ENCODE results near the gene KCNK13. TPM values are rescaled to one million over a fixed set of nuclear protein-coding genes. Genes with fewer than 3 reads are reported as not detected.

The KCNK13 gene
- total RNA-seq, 2 donors from 2014 or later: 0.50 to 0.61 TPM

- ATAC-seq (no peak), DNase-seq (ENCODE audit: low spot score) (no peak)
- Mint-ChIP-seq H3K9me3 (no peaks in the 10 kb centered on the region), H3K27ac (no peak overlapping the region), H3K27me3 (peaks cover 19 to 32% of the 10 kb centered on the region in 2 donors), H3K36me3 (no peaks in the 10 kb centered on the region), H3K4me3 (no peak overlapping the region), H3K4me1 (ENCODE audit: low read depth in 2 of 2) (no peaks in the 10 kb centered on the region)
Observed at GRCh38 chr14:90118027-90118426, 56.2 kb downstream of the KCNK13 start.

GRCh38 chr14:90126260-90126659, 64.5 kb downstream of the KCNK13 start:
- peaks cover 7 to 27% of the 10 kb centered on the region in 2 donors for H3K27me3 Mint-ChIP-seq
- ATAC-seq (no peak), DNase-seq (ENCODE audit: low spot score) (no peak)
- H3K4me3 Mint-ChIP-seq: no peak overlapping the region
- H3K36me3 Mint-ChIP-seq: no peaks in the 10 kb centered on the region
- H3K9me3 Mint-ChIP-seq: no peaks in the 10 kb centered on the region
- H3K27ac Mint-ChIP-seq: no peak overlapping the region
- no peaks in the 10 kb centered on the region for H3K4me1 Mint-ChIP-seq (ENCODE audit: low read depth in 2 of 2)

- no peaks in the 10 kb centered on the region for H3K4me1 Mint-ChIP-seq (ENCODE audit: low read depth in 2 of 2)
- H3K27ac Mint-ChIP-seq: no peak overlapping the region
- no peaks in the 10 kb centered on the region for H3K9me3 Mint-ChIP-seq
Observed at GRCh38 chr14:90132821-90133570, 71.2 kb downstream of the KCNK13 start.

DNA sequence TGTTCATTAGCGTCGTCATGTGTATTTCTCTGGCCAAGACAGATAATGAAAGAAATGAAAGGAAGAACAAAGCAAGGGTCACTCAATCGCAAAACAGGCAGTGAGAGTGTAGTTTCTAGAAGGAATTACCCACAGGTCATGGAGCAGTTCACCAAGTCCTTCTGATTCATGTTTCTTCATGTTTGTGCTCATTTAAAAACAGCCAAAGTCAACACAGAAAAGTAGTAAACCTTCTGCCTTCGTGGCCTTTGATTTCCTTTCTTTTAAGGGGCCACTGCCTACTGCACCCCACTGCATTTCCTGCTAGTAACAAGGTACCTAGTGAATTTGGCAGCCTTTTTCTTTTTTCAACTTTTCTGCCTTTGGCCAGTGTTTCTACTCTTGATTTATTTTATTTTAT, 75.1 kb downstream of the KCNK13 start:
- H3K9me3 Mint-ChIP-seq: no peaks in the 10 kb centered on the region
- no peaks in the 10 kb centered on the region for H3K36me3 Mint-ChIP-seq
- peaks cover 37 to 38% of the 10 kb centered on the region in 2 donors for H3K27me3 Mint-ChIP-seq
- no peak overlapping the region for H3K27ac Mint-ChIP-seq
- H3K4me3 Mint-ChIP-seq: no peak overlapping the region
- DNase-seq (ENCODE audit: low spot score) (no peak), ATAC-seq (no peak)
- no peaks in the 10 kb centered on the region for H3K4me1 Mint-ChIP-seq (ENCODE audit: low read depth in 2 of 2)

More at GRCh38 chr14:90132821-90133570, 71.2 kb downstream of the KCNK13 start:
- ATAC-seq (no peak), DNase-seq (ENCODE audit: low spot score) (no peak)
- Mint-ChIP-seq H3K4me3 (no peak overlapping the region), H3K27me3 (peaks cover 37 to 42% of the 10 kb centered on the region in 2 donors), H3K36me3 (no peaks in the 10 kb centered on the region)

GRCh38 chr14:90137807-90138206, 76.0 kb downstream of the KCNK13 start:
- Mint-ChIP-seq H3K9me3 (no peaks in the 10 kb centered on the region), H3K36me3 (no peaks in the 10 kb centered on the region), H3K27me3 (peaks cover 35 to 39% of the 10 kb centered on the region in 2 donors), H3K4me3 (no peak overlapping the region), H3K4me1 (ENCODE audit: low read depth in 2 of 2) (no peaks in the 10 kb centered on the region), H3K27ac (no peak overlapping the region)
- no peak for DNase-seq (ENCODE audit: low spot score)
- ATAC-seq: no peak

- no peaks in the 10 kb centered on the region for H3K4me1 Mint-ChIP-seq (ENCODE audit: low read depth in 2 of 2)
- DNase-seq (ENCODE audit: low spot score) (no peak), ATAC-seq (peak in 1 of 2 donors; percentile 43)
- no peak overlapping the region for H3K27ac Mint-ChIP-seq
- H3K36me3 Mint-ChIP-seq: no peaks in the 10 kb centered on the region
- no peak overlapping the region for H3K4me3 Mint-ChIP-seq
- H3K9me3 Mint-ChIP-seq: no peaks in the 10 kb centered on the region
- H3K27me3 Mint-ChIP-seq: peaks cover 35 to 50% of the 10 kb centered on the region in 2 donors
Observed at GRCh38 chr14:90139199-90139598, 77.4 kb downstream of the KCNK13 start.

DNA sequence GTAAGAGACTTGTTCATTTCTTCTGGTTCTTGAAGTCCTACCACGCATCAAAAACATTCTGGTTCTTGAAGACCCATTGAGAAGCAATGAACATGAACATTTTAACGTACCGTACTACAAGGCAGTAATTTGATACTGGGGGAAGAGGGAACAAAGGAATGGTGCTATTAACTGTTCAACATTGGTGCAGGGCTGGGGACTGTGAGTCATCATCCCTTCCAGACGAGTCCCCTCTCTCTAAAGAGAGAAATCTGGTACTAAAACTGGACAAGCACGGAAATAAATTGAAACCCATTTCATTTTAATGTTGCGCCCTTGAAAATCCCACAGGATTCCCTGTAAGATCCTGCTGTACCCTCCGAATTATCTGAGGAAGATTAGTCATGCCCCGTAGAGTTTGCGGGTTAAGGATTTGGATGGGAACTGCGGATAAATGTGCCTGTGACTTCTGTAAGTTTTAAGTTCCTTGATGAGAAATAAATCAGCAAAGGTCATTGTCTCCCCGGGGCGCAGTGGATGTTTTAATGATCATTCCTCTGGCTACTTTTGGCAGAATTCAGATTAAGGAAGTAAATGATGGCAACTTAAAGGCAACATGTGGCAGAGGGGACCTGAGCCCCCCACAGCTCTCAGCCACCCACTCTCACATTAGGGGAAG, 78.6 kb downstream of the KCNK13 start:
- ATAC-seq: no peak
- Mint-ChIP-seq H3K4me3 (no peak overlapping the region), H3K4me1 (ENCODE audit: low read depth in 2 of 2) (no peaks in the 10 kb centered on the region), H3K27ac (no peak overlapping the region), H3K9me3 (no peaks in the 10 kb centered on the region), H3K36me3 (no peaks in the 10 kb centered on the region), H3K27me3 (peaks cover 30 to 50% of the 10 kb centered on the region in 2 donors)
- no peak for DNase-seq (ENCODE audit: low spot score)

- no peak overlapping the region for H3K27ac Mint-ChIP-seq
- H3K4me3 Mint-ChIP-seq: no peak overlapping the region
- ATAC-seq (no peak), DNase-seq (ENCODE audit: low spot score) (no peak)
- no peaks in the 10 kb centered on the region for H3K9me3 Mint-ChIP-seq
- no peaks in the 10 kb centered on the region for H3K36me3 Mint-ChIP-seq
- peaks cover 25 to 48% of the 10 kb centered on the region in 2 donors for H3K27me3 Mint-ChIP-seq
- H3K4me1 Mint-ChIP-seq (ENCODE audit: low read depth in 2 of 2): no peaks in the 10 kb centered on the region
Observed at GRCh38 chr14:90140956-90141316, 79.1 kb downstream of the KCNK13 start.

GRCh38 chr14:90153429-90153828, 91.6 kb downstream of the KCNK13 start:
- DNase-seq (ENCODE audit: low spot score): no peak
- no peak for ATAC-seq
- H3K27ac Mint-ChIP-seq: no peak overlapping the region
- H3K9me3 Mint-ChIP-seq: peaks cover 6% of the 10 kb centered on the region
- H3K4me3 Mint-ChIP-seq: no peak overlapping the region
- peaks cover 6% of the 10 kb centered on the region for H3K36me3 Mint-ChIP-seq
- no peaks in the 10 kb centered on the region for H3K4me1 Mint-ChIP-seq (ENCODE audit: low read depth in 2 of 2)
- peaks cover 16 to 27% of the 10 kb centered on the region in 2 donors for H3K27me3 Mint-ChIP-seq

DNA sequence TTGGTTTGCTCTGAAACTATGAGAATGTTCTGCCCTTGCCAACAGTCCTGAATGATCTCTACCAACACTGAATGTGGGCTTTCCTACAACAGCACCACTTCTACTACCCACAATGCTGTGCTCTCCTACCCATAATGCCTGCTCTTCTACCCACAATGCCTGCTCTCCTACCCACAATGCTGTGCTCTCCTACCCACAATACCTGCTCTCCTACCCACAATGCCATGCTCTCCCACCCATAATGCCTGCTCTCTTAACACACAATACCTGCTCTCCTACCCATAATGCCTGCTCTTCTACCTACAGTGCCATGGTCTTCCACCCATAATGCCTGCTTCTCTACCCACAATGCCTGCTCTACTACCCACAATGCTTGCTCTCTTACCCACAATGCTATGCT, 92.3 kb downstream of the KCNK13 start:
- DNase-seq (ENCODE audit: low spot score) (no peak), ATAC-seq (no peak)
- H3K4me3 Mint-ChIP-seq: no peak overlapping the region
- H3K27me3 Mint-ChIP-seq: peaks cover 14 to 26% of the 10 kb centered on the region in 2 donors
- H3K36me3 Mint-ChIP-seq: peaks cover 6% of the 10 kb centered on the region
- H3K4me1 Mint-ChIP-seq (ENCODE audit: low read depth in 2 of 2): no peaks in the 10 kb centered on the region
- H3K9me3 Mint-ChIP-seq: peaks cover 6% of the 10 kb centered on the region
- H3K27ac Mint-ChIP-seq: no peak overlapping the region

- DNase-seq (ENCODE audit: low spot score): no peak
- H3K4me3 Mint-ChIP-seq: no peak overlapping the region
- peaks cover 5% of the 10 kb centered on the region for H3K36me3 Mint-ChIP-seq
- no peak for ATAC-seq
- H3K27me3 Mint-ChIP-seq: peaks cover 27 to 52% of the 10 kb centered on the region in 2 donors
- H3K9me3 Mint-ChIP-seq: peaks cover 3% of the 10 kb centered on the region
- H3K4me1 Mint-ChIP-seq (ENCODE audit: low read depth in 2 of 2): no peaks in the 10 kb centered on the region
- H3K27ac Mint-ChIP-seq: no peak overlapping the region
Observed at GRCh38 chr14:90159146-90159545, 97.4 kb downstream of the KCNK13 start.

DNA sequence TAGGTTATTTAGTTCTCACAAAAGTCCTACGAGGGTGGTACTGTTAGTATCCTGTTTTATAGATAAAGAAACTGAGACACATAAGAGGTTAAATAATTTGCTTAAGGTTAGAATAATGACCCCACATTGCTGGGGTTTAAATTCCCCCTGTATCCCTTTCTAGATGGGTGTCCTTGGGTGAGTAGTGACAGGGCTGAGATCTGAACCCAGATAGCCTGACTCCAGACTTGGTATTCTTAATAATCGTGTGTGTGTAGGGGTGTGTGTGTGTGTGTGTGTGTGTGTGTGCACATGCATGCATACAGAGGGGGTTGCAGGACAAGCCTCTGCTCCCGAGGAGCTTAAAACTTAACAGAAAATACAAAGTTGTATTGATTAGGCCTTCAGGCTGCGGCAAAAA, 97.9 kb downstream of the KCNK13 start:
- H3K36me3 Mint-ChIP-seq: no peaks in the 10 kb centered on the region
- H3K4me1 Mint-ChIP-seq (ENCODE audit: low read depth in 2 of 2): no peaks in the 10 kb centered on the region

GRCh38 chr14:90161129-90161528, 99.3 kb downstream of the KCNK13 start:
- Mint-ChIP-seq H3K36me3 (no peaks in the 10 kb centered on the region), H3K9me3 (no peaks in the 10 kb centered on the region), H3K27ac (no peak overlapping the region), H3K4me1 (ENCODE audit: low read depth in 2 of 2) (no peaks in the 10 kb centered on the region), H3K4me3 (no peak overlapping the region), H3K27me3 (peaks cover 23 to 32% of the 10 kb centered on the region in 2 donors)
- no peak for DNase-seq (ENCODE audit: low spot score)
- no peak for ATAC-seq

More for the DNA sequence above, 97.9 kb downstream of the KCNK13 start:
- no peak overlapping the region for H3K4me3 Mint-ChIP-seq
- no peak overlapping the region for H3K27ac Mint-ChIP-seq
- DNase-seq (ENCODE audit: low spot score): no peak
- no peak for ATAC-seq
- H3K9me3 Mint-ChIP-seq: no peaks in the 10 kb centered on the region
- H3K27me3 Mint-ChIP-seq: peaks cover 27 to 46% of the 10 kb centered on the region in 2 donors

GRCh38 chr14:90168425-90169105, 106.8 kb downstream of the KCNK13 start:
- Mint-ChIP-seq H3K4me1 (ENCODE audit: low read depth in 2 of 2) (no peaks in the 10 kb centered on the region), H3K27me3 (peaks cover 19 to 27% of the 10 kb centered on the region in 2 donors), H3K36me3 (no peaks in the 10 kb centered on the region), H3K27ac (no peak overlapping the region), H3K4me3 (no peak overlapping the region), H3K9me3 (no peaks in the 10 kb centered on the region)
- DNase-seq (ENCODE audit: low spot score): no peak
- ATAC-seq: no peak

All from natural killer cell treated with Interleukin-12 subunit alpha and Interleukin-12 subunit beta and Interleukin-15 and Interleukin-18, amount 100 ng/mL, for 72 hours (primary cell).